Measurements from ENCODE around the gene EFCAB12.

- TF ChIP-seq, protein P1, sequence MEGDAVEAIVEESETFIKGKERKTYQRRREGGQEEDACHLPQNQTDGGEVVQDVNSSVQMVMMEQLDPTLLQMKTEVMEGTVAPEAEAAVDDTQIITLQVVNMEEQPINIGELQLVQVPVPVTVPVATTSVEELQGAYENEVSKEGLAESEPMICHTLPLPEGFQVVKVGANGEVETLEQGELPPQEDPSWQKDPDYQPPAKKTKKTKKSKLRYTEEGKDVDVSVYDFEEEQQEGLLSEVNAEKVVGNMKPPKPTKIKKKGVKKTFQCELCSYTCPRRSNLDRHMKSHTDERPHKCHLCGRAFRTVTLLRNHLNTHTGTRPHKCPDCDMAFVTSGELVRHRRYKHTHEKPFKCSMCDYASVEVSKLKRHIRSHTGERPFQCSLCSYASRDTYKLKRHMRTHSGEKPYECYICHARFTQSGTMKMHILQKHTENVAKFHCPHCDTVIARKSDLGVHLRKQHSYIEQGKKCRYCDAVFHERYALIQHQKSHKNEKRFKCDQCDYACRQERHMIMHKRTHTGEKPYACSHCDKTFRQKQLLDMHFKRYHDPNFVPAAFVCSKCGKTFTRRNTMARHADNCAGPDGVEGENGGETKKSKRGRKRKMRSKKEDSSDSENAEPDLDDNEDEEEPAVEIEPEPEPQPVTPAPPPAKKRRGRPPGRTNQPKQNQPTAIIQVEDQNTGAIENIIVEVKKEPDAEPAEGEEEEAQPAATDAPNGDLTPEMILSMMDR (IDR thresholded peaks at IDR 0.05): no peak
- TF ChIP-seq POLR2AphosphoS5 (IDR thresholded peaks at IDR 0.05): no peak
Observed at GRCh38 chr3:129432671-129433070, 4.2 kb upstream of the EFCAB12 start.
